NCI-H1048 (cell line): ENCODE measurements around the gene UBQLN1.
A peak's percentile ranks its signal among the peaks of the same experiment; 100 is the strongest.
"Not testable (repeated sequence)": the region's sequence is repeated elsewhere in the genome, so short reads cannot be mapped to it uniquely, and the experiment has no call there.

Experiments used
- DNase-seq: peaks from one replicate; lab custom pipeline; 2025; lab: John Stamatoyannopoulos, UW

Gene UBQLN1

GRCh38 chr9:83630938-83631457 is 76.8 kb downstream of the UBQLN1 start:
- DNase-seq: no peak

- DNase-seq: no peak
These were observed 78.2 kb downstream of the UBQLN1 start for GRCh38 chr9:83629433-83630104.

- DNase-seq: no peak
These were observed 79.2 kb downstream of the UBQLN1 start for GRCh38 chr9:83628540-83628939.

- no peak for DNase-seq
These were observed 82.6 kb downstream of the UBQLN1 start for GRCh38 chr9:83625178-83625577.

- DNase-seq: no peak
These were observed 84.1 kb downstream of the UBQLN1 start for GRCh38 chr9:83623679-83624076.

GRCh38 chr9:83622939-83623678 is 84.6 kb downstream of the UBQLN1 start, which contains the start of gene IDNK:
Gene IDNK, plus strand, starts transcription at chr9:83623143. Its CDS starts 29 bp downstream, at chr9:83623172.
- DNase-seq: peak; percentile 52

GRCh38 chr9:83622433-83622938 is 85.3 kb downstream of the UBQLN1 start:
- DNase-seq: no peak

- DNase-seq: peak; percentile 31
These were observed 86.7 kb downstream of the UBQLN1 start for GRCh38 chr9:83620841-83621636.

- no peak for DNase-seq
These were observed 90.5 kb downstream of the UBQLN1 start for GRCh38 chr9:83617299-83617698.

- DNase-seq: not testable (repeated sequence)
These were observed 94.5 kb downstream of the UBQLN1 start for GRCh38 chr9:83613298-83613697.
